HG03066 (cell line): ENCODE data around the gene OSBPL2.

Experiments used
- ATAC-seq: cut with Tn5 transposase; IDR thresholded peaks from one replicate; pipeline ENCODE4 v1.9.1; 2021; ENCODE audit warnings: low read depth; ENCODE audit not compliant: unreplicated experiment

OSBPL2 gene

DNA sequence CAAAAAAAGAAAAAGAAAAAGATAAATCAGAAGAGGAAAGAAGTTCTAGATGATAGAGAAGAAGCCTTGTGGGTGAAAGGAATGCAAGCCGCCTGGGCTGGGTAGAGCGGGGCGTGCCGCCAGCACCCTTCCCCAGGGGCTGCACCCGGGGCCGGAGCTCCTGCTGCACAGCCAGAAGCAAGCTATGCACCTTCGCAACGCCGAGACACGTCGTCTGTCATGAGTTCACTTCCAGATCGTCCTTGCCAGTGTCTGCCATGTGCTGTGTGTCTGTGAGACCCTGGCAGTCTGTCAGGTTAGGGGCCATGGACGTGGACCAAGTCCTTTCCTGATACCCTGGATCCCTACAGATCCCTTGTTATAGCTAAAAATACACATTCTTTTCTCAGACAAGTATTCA lies 38.9 kb downstream of the OSBPL2 start:
- no peak for ATAC-seq

DNA sequence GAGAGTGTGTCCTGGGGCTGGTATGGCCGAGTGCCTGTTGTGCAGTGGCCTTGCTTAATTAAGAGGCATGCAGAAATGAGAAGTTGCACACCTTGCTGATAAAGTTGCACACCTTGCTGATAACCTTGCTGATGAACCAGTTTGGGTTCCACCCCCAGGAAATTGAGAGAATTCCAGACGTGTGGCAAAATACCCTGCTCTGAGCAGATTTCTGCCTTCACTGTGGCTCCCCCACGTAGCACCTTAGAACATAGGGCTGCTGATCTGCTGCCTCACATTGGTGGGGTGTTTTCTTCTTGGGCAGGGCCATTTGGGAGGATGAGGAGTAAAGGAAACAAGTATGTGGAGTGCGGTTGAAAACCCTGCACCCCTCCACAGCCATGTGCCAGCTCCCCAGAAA lies 42.0 kb downstream of the OSBPL2 start:
- no peak for ATAC-seq

DNA sequence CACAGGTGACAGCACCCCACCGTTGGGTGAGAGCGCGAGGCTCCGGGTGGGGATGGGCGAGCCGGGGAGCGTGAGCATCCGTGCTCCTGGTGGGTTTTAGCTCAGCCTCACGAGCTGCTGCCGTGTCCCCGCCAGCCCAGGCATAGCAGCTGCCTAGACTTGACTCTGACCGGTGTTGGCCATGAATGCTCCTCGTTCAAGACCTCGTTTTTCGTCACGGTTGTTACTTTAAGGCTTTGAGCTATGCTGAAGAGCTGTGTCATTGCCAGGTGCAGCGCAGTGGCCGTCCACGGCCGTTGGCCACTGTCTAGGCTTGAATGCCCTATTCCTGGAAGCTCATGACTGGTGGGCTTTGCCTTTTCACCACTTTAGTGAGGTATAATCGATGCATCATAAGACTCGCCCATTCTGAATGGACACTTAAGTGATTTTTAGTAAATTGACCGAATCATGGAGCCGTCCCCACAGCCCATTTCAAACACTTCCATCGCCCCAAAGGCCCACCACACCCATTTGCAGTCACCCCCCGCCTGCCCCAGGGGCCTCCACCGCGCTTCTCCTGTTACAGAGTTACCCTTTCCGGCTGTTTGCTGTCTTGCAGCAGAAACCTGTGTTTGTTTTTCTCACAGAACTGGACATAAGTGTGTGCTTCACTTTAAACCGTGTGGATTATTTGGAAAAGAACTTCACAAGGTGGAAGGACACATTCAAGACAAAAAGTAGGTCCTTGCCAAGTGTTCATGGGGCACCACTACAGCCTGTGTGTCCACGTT lies 43.0 kb downstream of the OSBPL2 start:
- no peak for ATAC-seq

DNA sequence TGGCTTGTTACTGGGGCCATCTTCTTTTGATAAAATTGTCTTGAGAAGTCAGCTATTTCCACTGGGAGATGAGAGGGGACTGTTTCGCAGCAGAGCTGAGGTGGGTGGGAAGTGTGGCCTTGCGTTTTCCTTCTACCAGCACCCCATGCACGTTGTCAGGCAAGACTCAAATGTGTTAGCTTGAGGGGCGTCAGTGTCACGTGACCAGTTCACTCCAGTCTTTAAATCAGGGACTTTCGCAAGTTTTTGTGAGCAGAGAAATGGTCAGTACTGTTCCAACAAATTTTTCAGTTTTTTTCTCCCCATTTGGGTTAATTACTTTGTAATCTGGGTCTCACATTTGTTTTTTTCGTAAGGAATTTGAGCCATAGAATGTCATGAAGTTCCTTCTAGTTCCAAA lies 43.8 kb downstream of the OSBPL2 start:
- no peak for ATAC-seq

DNA sequence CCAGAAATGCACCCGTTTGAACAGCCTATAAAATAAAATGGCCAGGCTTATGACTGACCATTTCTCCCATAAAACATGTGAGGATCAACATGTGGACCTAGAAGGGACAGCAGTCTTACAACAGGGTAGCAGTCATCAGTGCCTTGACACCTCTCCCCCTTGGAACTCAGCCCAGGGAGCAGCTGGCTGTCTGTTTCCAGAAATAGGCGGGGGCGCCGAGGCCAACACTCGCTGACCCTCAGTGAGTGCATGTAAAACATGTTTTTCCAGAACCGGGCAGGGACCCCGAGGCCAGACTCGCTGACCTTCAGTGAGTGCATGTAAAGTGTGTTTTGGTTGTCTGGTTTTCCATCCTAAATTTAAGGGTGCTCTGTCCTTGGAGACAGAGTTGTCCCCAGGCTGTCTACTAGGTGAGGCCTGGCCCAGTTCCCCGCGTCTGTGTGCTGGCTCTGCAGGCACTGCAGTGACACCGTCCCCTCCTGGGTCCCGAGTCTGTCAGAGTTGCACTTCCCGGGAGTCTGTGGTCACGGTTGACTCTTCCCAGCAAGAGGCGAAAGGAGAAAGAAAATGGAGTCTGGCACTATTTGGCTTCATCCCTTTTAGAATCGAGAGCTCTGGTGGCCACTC lies 44.7 kb downstream of the OSBPL2 start:
- ATAC-seq, result no peak

DNA sequence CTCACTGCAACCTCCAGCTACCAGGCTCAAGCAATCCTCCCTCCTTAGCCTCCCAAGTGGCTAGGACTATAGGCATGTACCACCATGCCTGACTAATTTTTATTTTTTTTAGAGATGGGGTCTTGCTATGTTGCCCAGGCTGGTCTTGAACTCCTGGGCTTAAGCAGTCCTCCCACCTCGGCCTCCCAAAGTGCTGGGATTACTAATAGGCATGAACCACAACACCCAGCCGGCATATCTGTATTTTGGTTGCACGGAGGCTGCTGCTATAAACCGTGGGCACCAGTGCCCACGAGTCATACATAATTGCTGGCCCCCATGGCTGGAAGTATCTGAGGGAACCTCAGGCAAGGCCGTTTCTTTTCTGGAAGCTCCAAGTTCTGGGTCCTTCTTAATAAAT lies 46.1 kb downstream of the OSBPL2 start:
- ATAC-seq, result no peak

DNA sequence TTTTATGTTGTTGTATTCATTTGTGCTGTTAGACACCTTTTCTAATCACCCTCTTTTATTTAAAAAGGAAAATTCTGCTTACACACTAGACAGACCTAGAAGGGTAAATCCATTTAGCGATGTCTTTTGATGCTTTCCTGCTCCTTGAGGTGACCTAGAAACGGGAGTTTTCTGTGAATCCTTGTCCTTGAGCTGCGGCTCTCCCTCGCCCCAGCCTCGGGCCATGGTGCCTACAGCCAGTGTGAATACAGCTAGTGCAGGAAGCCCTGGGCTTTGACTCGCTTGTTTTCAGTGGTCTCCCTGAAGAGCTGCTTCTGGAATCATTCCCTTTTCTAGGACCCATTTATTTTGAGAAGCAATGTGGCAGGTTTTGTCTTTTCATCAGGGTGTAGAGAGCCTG lies 46.8 kb downstream of the OSBPL2 start:
- ATAC-seq, result no peak

DNA sequence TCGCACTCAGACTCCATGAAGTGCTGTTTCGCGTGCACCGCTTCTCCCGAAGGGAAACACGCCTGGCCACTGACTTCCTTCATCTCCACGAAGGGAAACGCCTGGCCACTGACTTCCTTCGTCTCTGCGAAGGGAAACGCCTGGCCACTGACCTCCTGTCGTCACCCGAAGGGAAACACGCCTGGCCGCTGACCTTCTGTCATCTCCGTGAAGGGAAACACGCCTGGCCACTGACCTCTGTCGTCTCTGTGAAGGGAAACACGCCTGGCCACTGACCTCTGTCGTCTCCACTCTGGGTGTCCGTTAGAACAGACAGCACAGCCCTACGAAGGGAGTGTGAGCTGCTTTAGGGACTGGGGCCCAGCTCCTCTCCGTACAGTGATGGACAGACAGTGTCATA lies 47.4 kb downstream of the OSBPL2 start:
- ATAC-seq, result no peak

DNA sequence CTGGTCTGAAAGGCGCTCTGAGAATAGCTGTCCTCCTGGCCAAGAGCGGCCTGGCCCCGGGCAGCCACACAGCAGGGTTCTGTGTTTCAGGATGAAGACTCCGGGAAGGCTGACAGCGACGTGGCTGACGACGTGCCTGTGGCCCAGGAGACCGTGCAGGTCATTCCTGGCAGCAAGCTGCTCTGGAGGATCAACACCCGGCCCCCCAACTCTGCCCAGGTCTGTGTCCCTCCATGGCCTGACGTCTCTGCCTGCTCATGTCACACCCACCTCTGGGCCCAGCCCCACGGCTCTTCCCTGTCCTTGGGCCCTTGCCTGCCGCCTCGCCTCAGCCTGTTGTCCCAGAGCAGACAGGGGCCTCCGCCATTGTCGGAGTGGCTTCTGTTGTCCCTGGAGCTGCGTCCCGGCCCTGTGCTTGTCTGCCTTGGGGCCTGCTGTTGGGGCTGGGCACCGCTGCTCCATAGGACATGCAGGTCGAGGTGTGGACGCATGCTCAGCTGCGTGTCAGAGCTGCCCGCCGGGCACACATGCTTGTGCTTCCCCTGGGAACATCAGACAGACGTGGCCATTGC lies 48.3 kb downstream of the OSBPL2 start:
- ATAC-seq, result no peak

DNA sequence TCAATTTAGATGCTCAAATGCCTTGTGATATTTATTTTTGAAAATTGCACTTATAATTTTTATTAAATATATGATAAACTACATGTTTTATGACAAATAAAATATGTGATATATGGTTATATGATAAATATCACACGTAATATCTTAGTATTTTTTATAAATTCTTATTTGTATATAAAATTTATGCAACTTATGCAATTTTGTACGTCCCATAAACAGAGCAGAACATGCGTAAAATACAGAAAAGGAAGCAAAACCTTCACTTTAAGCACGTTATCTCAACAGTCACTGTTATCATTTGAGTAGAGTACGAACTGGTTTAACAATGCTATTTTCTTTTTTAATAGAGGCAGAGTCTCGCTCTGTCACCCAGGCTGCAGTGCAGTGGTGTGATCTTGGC lies 48.8 kb downstream of the OSBPL2 start:
- no peak for ATAC-seq

DNA sequence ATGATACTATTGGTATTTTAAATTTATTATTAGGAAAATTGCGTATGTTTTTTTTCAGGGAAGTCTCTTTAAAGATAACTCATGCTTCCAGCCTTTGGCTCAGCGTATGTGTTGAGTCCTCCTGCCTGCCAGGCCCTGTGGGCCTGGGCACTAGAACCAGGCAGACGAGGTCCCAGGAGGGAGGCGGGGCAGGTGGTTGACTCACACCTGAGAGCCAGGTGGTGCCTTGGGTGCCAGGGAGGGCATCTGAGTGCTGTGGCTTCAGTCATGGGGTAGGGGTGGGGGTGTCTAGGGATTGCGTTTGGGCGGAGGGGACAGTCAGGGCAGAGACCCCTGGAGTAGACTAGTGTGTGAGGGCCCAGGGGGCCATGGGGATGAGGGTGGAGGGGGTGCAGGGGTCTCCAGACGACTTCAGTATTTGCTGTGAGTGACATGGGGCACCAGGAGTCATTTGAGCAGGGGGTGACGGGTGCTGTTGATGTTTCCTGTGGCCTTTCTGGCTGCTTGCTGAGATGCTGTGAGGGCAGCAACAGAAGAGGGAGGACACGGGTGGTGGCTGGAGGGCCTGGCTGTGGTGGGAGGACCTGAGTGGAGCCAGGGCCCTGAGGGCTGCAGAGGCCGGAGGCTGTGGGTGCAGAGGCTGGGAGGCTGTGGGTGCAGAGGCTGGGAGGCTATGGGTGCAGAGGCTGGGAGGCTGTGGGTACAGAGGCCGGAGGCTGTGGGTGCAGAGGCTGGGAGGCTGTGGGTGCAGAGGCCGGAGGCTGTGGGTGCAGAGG lies 49.6 kb downstream of the OSBPL2 start:
- no peak for ATAC-seq

DNA sequence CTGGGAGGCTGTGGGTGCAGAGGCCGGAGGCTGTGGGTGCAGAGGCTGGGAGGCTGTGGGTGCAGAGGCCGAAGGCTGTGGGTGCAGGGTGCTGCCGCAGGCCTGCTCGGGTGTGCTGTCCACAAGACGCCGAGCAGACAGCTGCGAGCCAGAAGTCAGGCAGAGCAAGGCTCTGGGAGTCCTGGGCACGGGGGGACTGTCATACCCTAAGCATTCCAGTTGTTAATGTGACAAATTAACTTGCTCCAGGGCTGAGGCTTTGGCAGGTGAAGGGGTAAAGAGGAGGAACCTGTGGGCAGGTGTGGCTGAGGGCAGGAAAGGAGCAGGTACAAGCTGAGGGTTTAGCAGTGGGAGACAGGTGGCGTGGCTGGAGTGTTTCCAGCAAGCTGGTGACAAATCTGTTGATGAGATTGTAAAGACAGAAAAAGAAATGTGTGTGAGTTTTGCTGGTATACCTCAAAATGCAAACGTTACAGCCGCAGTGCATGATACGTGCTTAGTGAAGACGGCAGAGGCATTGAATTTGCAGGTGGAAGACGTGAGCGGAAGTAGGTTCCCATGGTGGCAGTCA lies 50.3 kb downstream of the OSBPL2 start:
- ATAC-seq, result no peak

DNA sequence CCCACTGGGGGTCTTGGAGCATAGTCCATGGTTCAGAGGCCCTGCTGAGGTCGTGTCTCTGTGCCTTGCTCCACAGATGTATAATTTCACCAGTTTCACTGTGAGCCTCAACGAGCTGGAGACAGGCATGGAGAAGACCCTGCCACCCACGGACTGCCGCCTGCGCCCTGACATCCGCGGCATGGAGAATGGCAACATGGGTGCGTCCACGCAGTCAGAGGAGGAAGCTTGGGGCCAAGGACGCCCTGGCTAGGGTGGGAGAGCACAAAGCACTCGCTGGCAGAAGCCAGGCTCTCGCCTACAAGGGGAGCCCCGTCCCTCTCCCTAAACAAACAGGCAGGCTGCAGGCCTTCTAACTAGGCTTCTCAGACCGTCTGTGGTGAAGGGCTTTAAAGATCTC lies 50.8 kb downstream of the OSBPL2 start:
- ATAC-seq, result no peak

DNA sequence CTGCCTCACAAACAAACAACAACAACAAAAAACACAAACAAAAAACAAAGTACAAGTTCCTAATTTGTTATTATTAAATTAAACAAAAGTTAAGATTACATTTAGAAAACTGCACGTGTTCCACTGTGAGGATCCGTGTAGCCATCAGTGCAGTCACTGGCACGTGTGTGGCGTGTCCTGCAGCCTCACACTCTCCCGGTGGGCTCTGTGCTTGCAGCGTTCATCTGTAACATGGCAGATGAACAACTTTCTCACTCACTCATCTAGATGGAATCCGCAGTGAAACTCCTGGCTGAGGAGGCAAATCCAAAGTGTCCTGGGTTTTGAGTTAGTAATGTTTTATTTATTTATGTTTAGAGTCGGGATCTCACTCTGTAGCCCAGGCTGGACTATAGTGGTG lies 51.6 kb downstream of the OSBPL2 start:
- ATAC-seq, result no peak

DNA sequence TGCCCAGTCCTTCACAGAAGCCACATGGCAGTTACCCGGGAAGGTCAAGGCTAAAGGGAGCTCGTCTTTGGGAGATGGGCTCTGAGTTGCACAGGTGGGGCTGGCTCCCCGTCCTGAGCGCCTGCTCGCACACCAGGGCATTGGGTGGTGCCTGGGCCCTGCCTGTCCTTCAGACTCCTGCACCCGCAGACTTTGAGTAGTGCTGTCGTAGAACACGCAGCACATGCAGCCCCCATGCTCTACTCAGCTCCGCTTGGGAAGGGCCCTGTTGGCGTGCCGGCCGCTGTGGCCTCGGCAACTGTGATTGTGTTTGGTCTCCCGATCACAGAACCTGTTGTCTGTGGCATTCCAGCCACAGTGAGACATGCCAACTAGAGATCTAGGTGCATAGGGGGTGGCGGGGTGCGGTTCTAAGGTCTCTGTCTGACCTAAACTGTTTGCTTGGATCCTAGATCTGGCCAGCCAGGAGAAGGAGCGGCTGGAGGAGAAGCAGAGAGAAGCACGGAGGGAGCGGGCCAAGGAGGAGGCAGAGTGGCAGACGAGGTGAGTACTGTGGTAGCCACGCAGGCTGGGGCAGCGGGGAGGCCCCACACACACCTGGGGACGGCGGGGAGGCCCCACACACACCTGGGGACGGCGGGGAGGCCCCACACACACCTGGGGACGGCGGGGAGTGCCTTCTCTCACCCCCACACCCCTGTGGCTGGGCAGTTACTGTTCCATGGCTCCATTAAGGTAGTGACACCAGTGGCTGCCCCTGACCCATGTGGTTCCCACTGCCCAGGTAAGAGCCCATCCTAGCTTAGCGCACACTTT lies 53.1 kb downstream of the OSBPL2 start:
- ATAC-seq, result no peak

DNA sequence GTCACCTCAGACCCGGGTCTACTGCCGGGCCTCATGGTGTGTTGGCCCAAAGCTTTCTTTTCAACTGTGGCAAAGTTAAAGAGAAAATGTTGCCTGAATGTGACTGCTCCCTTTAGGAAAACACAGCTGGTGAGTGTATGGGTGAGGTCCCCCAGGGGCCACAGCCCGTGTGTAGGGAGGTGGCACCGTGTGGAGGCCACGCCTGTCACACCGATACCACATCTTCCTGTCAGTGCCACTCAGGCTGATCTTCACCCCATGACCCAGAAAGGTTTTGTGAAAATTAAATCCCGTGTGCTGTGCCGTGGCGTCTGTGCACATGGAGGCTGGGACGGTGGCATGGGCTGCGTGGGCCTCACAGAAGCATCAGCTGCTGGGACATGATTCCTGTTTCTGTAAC lies 53.8 kb downstream of the OSBPL2 start:
- no peak for ATAC-seq

DNA sequence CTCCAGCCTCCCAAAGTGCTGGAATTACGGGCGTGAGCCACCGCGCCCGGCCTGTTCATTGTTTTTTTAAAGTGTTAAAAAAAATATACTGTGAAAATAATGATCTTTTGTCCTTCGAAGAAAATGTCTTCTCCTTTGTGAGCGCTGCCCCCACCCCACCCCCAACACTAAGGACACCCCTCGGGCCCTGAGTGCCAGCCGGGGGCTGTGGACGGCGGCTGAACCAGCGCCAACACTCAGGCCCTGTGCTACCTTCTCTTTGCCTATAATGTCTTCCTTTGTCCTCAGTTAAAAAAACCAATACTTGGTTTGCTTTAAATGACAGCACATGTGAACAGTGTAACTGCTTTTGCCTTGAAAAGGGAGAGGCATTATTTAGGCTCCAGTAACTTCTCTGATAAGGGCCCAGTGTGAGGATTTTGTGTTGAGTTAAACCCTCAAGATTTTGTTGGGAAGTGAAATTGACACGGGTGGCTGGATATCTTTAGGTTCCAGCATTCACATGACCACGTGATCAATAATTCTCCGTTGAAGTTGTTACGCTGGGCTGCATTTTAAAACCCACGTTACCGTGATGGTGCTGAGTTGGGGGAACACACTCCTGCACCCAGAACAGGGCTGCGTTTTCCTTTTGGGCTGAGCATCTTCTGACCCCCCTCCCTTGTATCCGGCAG lies 54.9 kb downstream of the OSBPL2 start:
- no peak for ATAC-seq

DNA sequence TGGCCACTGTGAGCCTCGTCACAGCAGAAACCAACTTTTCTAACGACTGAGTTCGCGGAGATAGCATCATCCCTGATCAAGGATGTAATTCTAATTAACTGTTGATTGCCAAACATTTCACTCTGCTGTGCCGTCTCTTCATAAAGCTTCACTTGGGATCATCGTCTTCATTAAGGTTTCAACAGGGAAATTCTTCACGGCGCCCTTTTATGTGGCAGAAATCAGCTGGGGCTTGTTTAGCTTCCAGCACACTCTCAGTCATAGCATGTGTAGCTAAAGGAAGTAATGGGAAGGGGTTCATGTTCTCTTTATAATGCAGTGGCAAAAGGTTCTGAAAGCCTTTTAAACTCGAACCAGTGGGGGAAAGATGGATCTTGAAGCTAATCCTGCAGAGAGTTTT lies 55.6 kb downstream of the OSBPL2 start:
- ATAC-seq, result no peak

DNA sequence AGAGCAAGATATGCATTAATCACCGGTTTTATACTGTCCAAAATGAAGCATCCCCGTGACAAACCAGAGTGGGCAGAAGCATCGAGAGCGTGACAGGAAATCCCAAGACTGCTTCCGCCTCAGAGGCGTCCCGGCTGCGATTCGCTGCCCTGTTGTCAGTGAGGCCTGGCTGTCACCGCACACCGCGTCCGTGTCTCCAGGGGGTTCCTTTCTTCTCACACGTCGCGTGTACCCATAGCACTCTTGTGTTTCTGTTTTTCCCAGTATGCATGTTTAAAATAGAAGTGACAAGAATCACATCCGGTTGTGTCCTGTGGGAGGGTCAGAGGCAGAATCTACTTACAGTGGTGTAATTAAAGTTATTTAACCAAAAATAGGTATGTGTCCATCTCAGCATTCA lies 56.2 kb downstream of the OSBPL2 start:
- no peak for ATAC-seq
